Measurements from ENCODE around the gene RIMS4.

- TF ChIP-seq POLR2A (IDR thresholded peaks at IDR 0.05; ENCODE audit: low read depth): no peak
- TF ChIP-seq CTCF (IDR thresholded peaks at IDR 0.05): no peak
Measured at GRCh38 chr20:44723391-44723790, 87.0 kb downstream of the RIMS4 start.
